Endothelial cell of umbilical vein (primary cell): ENCODE measurements around the gene DKK3.

Source experiments
- CTCF ChIP-seq, 2 donors: IDR thresholded peaks; 1 replicate in 1 of 2; 2 replicates in 1 of 2; pipeline ENCODE4 v1.5.1; 2011; ENCODE audit warnings: low read length in 2 of 2, mild to moderate bottlenecking in 2 of 2, moderate library complexity in 2 of 2, control low read depth in 1 of 2, inconsistent platforms in 1 of 2, low read depth in 1 of 2; ENCODE audit not compliant: insufficient read depth in 1 of 2; ENCODE audit errors: extremely low read depth in 1 of 2
- JUN ChIP-seq: IDR thresholded peaks from 2 replicates; pipeline ENCODE4 v1.6.1; 2011; ENCODE audit warnings: borderline replicate concordance, low read depth; ENCODE audit not compliant: insufficient read length, insufficient read depth
- MAX ChIP-seq: IDR thresholded peaks from 2 replicates; pipeline ENCODE4 v1.6.1; 2011; ENCODE audit not compliant: insufficient read depth, insufficient read length
- POLR2A ChIP-seq: IDR thresholded peaks from 2 replicates; pipeline ENCODE4 v1.6.1; 2012; ENCODE audit warnings: low read depth, mild to moderate bottlenecking, control low read depth, low read length

DNA sequence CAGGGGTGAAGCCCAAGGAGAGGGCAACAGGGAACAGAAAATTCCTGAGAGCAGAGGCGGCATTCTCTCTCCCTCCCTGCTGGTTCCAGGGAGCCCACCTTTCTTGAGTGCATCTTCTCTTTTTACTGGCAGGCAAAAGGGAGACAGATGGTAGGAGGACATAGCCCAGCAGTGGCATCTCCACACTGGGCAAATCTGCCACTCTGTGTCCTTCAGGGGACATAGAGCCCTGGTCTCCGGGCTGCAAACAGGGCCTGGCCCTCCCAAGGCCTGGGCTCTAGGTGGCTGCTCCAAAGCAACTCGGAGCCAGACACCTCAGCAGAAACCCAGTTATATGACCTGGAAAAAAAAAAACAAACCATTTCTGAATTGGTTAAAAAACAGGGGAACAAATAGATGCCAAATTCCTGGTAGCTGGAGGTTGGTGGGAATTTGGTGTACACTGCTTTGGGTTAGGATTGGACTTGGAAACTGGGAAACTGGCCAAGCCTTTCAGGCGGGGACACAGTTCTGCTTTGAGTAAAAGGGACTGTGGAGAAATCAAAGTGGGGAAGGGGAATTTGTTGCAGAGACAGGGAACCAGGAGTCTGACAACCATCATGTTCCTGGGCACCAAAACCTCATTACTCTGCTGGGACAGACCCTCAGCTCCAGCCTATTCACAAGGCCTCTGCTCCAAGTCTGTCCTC is 23.6 kb upstream of the DKK3 start:
- TF ChIP-seq JUN: no peak
- no peak for TF ChIP-seq CTCF (IDR thresholded peaks at IDR 0.05; ENCODE audit: extremely low read depth in 1 of 2, insufficient read depth in 1 of 2, low read depth in 1 of 2, low read length in 2 of 2)
- TF ChIP-seq POLR2A: no peak
- TF ChIP-seq MAX: no peak
